CMK (cell line): ENCODE measurements around the gene DCST1.

ENCODE experiments used
- DNase-seq: peaks from one replicate; pipeline ENCODE4 v3.0.0-alpha.2; 2010; ENCODE audit warnings: low read depth

Gene DCST1

GRCh38 chr1:155091071-155092051 lies 57.7 kb downstream of the DCST1 start:
- no peak for DNase-seq

- no peak for DNase-seq
These were observed 58.5 kb downstream of the DCST1 start for GRCh38 chr1:155092131-155092530.

GRCh38 chr1:155092641-155093040 lies 59.0 kb downstream of the DCST1 start:
- DNase-seq, result no peak

- DNase-seq, result no peak
These were observed 60.4 kb downstream of the DCST1 start for GRCh38 chr1:155093911-155094621.

GRCh38 chr1:155094622-155094948 lies 61.0 kb downstream of the DCST1 start:
- no peak for DNase-seq

- DNase-seq, result no peak
These were observed 65.7 kb downstream of the DCST1 start for GRCh38 chr1:155099331-155099730.
